Activated T-helper 9 cell treated with anti-CD3 and anti-CD28 coated beads, Interleukin-2, amount 50 U/mL, for 16 hours (primary cell): ENCODE data around the gene CADPS2.

Source experiments
- DNase-seq: peaks from one replicate; pipeline ENCODE4 v3.0.0-alpha.2; 2020; ENCODE audit warnings: low read depth

CADPS2 gene

GRCh38 chr7:122886357-122887081 is at the start of gene CADPS2:
TSS of gene CADPS2 (minus strand) at chr7:122886460. CDS start at chr7:122886337, 123 bp downstream.
- DNase-seq = no peak

- DNase-seq = no peak
Observed at GRCh38 chr7:122935620-122936019, 49.4 kb upstream of the CADPS2 start.

GRCh38 chr7:122919643-122920181 is 33.5 kb upstream of the CADPS2 start:
- no peak for DNase-seq

- DNase-seq = no peak
Observed at GRCh38 chr7:122914812-122915211, 28.6 kb upstream of the CADPS2 start.

GRCh38 chr7:122913608-122914007 is 27.3 kb upstream of the CADPS2 start:
- DNase-seq = no peak

- DNase-seq = no peak
Observed at GRCh38 chr7:122902751-122903495, 16.7 kb upstream of the CADPS2 start.

GRCh38 chr7:122901250-122901649 is 15.0 kb upstream of the CADPS2 start:
- DNase-seq = no peak

- no peak for DNase-seq
Observed at GRCh38 chr7:122896509-122896908, 10.2 kb upstream of the CADPS2 start.

- no peak for DNase-seq
Observed at GRCh38 chr7:122893486-122893885, 7.2 kb upstream of the CADPS2 start.

- DNase-seq = no peak
Observed at GRCh38 chr7:122889116-122889515, 2.9 kb upstream of the CADPS2 start.

- no peak for DNase-seq
Observed at GRCh38 chr7:122887848-122888247, 1.6 kb upstream of the CADPS2 start.

GRCh38 chr7:122887198-122887597 is 938 bp upstream of the CADPS2 start:
- no peak for DNase-seq

- no peak for DNase-seq
Observed at GRCh38 chr7:122885583-122886356, 490 bp downstream of the CADPS2 start.

GRCh38 chr7:122884186-122884585 is 2.1 kb downstream of the CADPS2 start:
- DNase-seq = no peak

GRCh38 chr7:122883049-122883680 is 3.1 kb downstream of the CADPS2 start:
- DNase-seq = no peak

GRCh38 chr7:122881324-122881723 is 4.9 kb downstream of the CADPS2 start:
- DNase-seq = no peak

GRCh38 chr7:122869260-122869659 is 17.0 kb downstream of the CADPS2 start:
- DNase-seq = no peak

GRCh38 chr7:122867471-122867980 is 18.7 kb downstream of the CADPS2 start:
- no peak for DNase-seq

GRCh38 chr7:122864838-122865237 is 21.4 kb downstream of the CADPS2 start:
- DNase-seq = no peak

- no peak for DNase-seq
Observed at GRCh38 chr7:122864016-122864415, 22.2 kb downstream of the CADPS2 start.

- DNase-seq = no peak
Observed at GRCh38 chr7:122858320-122858719, 27.9 kb downstream of the CADPS2 start.

GRCh38 chr7:122850528-122850927 is 35.7 kb downstream of the CADPS2 start:
- DNase-seq = no peak
